COR-L47 (cell line): Measurements from ENCODE around the gene GPBP1L1.

Experiments
- DNase-seq: peaks from one replicate; lab custom pipeline; 2025; lab: John Stamatoyannopoulos, UW

GPBP1L1 gene

GRCh38 chr1:45589861-45590260 lies 96.5 kb downstream of the GPBP1L1 start:
- no peak for DNase-seq

- no peak for DNase-seq
Measured at GRCh38 chr1:45586769-45587168, 99.6 kb downstream of the GPBP1L1 start.

DNA sequence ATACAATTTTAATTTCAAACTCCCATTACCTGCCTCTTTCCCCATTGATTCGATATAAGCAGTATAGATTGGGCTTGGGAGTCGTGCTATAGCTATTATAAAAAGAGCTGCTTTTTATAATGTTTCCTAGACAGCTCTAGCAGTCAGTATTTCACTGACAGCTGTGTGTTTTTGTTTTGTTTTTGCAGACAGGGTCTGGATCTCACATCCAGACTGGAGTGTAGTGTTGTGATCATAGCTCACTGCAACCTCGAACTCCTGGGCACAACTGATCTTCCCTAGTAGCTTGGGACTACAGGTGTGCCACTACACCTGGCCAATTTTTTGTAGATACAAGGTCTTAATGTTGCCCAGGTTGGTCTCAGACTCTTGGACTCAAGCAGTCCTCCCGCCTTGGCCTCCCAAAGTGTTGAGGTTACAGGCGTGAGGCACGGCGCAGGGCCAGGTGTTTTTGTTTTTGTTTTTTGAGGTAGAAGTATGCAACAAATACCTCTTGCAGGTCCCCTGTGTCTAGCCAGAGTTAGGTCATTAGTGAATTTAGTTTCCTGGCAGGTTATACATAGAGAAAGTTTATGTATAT lies 100.7 kb downstream of the GPBP1L1 start:
- no peak for DNase-seq

DNA sequence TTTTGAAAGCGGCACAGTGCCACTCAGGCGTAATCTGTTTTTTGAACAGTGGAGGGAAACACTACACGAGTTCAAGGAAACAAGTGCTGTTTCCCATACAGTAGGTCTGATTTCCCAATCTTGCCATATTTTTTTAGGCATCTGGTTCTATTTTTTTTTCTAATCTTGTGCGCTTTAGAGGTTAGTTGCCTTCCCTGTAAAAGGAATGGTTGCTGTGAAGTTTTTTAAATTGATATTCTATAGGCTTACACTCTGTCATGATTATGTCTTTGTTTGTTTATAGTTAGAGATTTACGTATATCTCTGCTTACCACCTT lies 101.3 kb downstream of the GPBP1L1 start:
- no peak for DNase-seq

- DNase-seq = peak; percentile 76
Measured at GRCh38 chr1:45584351-45585109, 101.8 kb downstream of the GPBP1L1 start.

- peak; percentile 51 for DNase-seq
Measured at GRCh38 chr1:45583666-45584350, 102.5 kb downstream of the GPBP1L1 start, which contains the start of gene NASP. Gene NASP, plus strand, starts transcription at chr1:45584041. Its CDS starts 106 bp downstream, at chr1:45584147.

GRCh38 chr1:45583264-45583665 lies 103.1 kb downstream of the GPBP1L1 start:
- peak; percentile 80 for DNase-seq
